C1 segment of cervical spinal cord (tissue), 14 donors: Measurements from ENCODE around the gene FMN2.
"Not testable (repeated sequence)": the region's sequence is repeated elsewhere in the genome, so short reads cannot be mapped to it uniquely, and the experiment has no call there.

Experiments
- DNase-seq, 14 donors: peaks; one replicate each; lab custom pipeline; 2025; lab: John Stamatoyannopoulos, UW

The FMN2 gene

DNA sequence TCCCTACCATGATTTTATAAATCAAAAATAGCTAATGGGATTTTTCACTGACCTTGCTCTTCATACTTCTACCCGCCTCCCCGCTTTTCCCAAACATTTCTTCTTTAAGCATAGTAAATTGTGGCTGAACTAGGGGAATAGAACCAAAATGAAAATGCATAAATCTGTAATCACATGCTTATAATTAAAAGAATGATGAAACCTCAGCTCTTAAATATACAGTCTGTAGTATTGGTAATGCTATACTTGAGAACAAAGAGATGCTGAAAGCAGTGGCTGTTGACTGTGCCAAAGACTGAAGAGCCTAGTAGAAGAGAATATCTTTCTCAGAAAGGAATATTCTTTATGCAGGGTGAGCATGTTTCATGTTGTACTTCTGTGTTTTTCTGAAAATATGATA, 271.1 kb downstream of the FMN2 start:
- DNase-seq: no peak

- DNase-seq: no peak
These were observed 271.6 kb downstream of the FMN2 start for GRCh38 chr1:240363315-240363714.

DNA sequence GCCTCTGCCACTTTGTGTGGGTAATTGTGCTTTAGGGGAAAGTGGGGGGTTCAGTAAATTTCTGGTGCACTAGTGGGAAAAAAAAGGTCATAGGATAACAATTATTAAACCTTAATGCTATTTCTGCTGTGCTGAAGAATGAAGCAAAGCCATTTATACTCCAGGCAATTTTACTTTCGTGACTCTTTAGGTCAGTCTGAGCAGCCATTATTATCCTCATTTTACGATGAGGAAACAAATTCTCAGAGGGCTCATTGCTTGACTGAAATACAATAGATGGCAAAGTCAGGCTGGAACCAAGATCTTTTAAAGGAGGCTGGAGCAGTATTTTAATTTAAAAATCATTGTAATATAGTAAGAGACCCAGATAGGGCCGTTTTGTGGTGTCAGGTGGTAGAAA, 272.2 kb downstream of the FMN2 start:
- DNase-seq: no peak

DNA sequence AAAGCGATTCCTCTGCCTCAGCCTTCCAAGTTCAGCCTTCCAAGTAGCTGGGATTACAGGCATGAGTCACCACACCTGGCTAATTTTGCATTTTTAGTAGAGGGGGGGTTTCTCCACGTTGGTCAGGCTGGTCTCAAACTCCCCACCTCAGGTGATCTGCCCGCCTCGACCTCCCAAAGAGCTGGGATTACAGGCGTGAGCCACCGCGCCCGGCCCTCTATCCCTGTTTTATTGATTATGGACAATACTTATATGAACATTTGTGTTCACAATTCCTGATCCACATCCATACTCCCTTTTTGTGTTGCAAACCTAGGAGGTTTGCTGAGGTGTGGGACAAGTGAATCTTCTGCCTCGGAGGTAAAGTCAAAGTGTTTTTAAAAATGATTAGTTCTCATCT, 275.0 kb downstream of the FMN2 start:
- no peak for DNase-seq

- no peak for DNase-seq
These were observed 293.9 kb downstream of the FMN2 start for GRCh38 chr1:240385551-240385950.

DNA sequence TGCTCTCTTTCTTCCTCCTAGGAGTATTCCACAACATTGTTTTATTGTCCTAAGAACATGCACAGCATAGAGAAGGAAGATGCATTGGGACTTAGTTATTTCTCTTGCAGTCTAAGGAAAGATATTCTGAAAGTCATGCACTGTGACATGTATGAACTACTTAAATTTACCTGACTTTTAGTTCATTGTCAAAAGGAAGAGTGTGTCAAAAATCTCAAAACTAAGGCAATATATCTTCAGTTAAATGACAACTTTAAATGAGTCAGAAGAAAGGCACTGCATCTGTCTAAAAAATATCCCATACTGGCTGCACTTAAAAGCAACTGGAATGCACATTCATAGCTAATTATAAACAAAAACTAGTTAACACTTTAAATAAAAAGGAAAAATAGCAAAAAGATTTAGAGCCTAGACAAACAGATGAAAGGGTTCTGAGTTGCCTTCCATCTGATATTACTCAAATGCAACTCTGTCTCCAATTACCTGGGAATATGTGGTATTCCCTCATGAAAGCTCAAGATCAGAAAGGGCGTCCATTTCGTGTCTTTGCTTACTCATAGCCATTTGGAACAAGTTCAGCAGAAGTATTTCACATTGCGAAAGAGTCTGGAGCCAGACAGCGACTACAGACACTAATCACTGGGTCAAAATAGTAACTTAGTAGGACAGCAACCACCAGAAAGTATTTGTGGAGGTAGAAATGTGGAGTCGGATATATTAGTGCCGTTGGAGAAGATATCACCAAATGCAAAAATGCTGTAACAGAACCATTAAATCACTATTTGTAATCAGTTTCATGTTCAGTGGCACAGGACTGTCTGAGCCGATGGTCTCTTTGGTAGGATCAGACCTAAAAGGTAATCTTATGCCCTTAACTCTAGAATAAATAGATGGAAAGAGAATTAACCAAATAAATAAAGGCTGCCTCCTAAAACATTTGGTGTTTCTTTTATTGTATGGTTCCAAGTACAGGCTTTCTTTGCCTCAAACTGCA, 294.6 kb downstream of the FMN2 start:
- DNase-seq: no peak

- no peak for DNase-seq
These were observed 295.4 kb downstream of the FMN2 start for GRCh38 chr1:240387051-240387450.

GRCh38 chr1:240391660-240392260, 300.1 kb downstream of the FMN2 start:
- no peak for DNase-seq

DNA sequence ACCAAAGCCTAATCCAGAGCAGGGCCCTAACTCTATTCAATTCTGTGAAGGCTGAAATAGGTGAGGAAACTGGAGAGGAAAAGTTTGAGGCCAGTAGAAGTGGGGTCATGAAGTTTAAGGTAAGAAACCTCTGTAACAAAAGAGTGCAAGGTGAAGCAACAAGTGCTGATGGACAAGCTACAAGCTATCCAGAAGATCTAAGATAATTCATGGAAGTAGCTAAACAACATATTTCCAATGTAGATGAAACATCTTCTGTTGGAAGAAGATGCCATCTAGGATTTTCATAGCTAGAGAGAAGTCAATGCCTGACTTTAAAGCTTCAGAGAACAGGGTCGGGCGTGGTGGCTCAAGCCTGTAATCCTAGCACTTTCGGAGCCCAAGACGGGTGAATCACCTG, 302.7 kb downstream of the FMN2 start:
- no peak for DNase-seq

- no peak for DNase-seq
These were observed 303.7 kb downstream of the FMN2 start for GRCh38 chr1:240395336-240395735.

GRCh38 chr1:240399381-240399780, 307.7 kb downstream of the FMN2 start:
- DNase-seq: no peak

GRCh38 chr1:240401731-240402130, 310.0 kb downstream of the FMN2 start:
- DNase-seq: no peak

- no peak for DNase-seq
These were observed 310.6 kb downstream of the FMN2 start for GRCh38 chr1:240402326-240402725.

DNA sequence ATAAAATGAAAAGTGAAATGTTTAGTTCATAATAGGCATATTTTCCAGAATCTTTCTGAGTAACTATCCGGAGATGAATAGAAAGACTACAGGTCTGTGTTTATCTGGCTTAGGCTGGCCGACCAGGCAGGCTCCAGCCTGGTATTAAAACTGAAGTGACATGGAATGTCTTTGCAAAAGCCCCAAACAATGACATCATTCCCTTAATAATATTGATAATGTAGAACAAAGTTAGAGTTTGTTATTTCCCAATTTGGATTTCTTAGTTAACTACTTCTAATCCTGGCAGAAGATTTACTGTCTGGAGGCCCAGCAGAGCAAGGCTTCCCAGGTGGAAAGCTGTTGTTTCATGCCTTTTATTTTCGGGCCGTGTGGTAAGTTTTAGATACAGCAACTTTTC, 312.6 kb downstream of the FMN2 start:
- DNase-seq: no peak

DNA sequence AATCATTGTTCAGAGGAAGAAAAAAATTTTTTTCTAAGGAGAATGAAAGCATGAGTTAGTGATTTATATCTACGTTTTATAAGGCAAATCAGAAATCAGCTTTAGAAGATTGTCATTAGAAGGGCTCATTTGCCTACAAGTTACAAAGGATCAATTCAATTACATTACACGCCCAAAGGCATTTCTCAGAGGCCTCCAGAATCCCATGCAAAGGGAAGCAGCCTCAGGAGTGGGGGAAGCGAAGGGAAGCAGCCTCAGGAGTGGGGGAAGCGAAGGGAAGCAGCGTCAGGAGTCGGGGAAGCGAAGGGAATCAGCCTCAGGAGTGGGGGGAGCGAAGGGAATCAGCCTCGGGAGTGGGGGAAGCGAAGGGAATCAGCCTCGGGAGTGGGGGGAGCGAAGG, 314.1 kb downstream of the FMN2 start:
- no peak for DNase-seq

GRCh38 chr1:240407407-240407806, 315.7 kb downstream of the FMN2 start:
- no peak for DNase-seq

- no peak for DNase-seq
These were observed 317.9 kb downstream of the FMN2 start for GRCh38 chr1:240409615-240410014.

DNA sequence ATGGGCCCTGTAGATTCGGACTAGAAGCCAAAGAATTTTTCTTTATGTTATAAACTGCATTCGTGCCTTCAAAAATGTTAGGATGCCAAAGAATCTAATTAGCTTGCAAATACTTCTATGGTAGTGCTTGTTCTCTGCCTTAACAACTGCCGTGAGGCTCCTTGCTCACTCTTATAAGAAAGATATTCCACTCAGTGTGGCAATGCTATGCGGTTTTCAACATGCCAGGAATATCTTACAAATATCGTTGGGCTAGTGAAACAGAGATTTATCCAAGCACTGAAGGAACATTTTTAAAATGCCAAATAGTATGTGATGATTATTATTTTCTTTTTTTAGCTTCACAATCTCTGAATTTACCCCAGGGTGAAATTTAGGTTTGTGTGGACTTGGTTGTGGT, 322.0 kb downstream of the FMN2 start:
- no peak for DNase-seq

GRCh38 chr1:240414237-240414636, 322.6 kb downstream of the FMN2 start:
- DNase-seq: no peak

DNA sequence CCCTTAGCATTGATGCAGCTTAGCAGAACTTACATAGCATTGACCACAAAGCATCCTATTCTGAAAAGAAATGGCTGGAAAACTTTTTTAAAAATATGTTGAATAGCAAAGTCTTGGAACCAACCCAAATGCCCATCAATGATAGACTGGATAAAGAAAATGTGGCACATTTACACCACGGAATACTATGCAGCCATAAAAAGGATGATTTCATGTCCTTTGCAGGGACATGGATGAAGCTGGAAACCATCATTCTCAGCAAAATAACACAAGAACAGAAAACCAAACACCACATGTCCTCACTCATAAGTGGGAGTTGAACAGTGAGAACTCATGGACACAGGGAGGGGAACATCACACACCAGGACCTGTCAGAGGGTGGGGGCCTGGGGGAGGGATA, 323.3 kb downstream of the FMN2 start:
- DNase-seq: not testable (repeated sequence)

DNA sequence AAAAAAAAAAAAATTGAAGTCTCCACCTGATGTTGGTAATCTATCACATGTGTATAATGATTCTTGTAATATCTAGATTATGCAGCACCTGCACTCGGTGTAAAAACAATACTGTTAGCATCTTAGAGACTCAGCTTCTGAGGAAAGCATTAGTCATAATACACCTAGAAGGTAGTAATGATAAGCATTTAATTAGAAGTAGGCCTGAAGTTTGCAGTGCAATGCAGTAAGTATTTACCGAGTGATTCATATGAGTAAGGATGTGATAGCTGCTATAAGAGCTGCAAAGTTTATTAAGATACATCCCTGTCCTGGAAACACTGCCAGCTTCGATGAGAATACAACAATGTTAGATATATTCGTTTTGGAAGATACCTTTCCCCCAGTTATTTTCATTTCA, 323.8 kb downstream of the FMN2 start:
- no peak for DNase-seq

DNA sequence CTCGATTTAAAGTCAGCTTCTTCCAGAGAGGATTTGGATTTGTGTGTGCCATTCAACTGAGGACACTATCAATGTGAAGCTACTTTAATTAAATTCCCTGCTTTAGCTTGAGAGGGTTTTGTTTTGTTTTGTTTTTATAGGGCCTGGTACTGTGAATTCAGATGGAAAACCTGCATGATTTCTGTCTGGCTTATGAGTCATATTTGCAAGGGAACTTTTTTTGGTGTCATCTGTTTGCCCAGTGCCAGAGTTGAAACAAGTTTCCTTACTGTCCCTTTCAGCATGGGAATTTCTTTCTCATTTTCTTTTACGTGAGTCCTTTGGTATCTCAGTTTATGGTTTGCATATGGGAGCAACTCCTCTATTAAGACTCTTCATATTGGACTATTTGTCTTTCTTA, 325.6 kb downstream of the FMN2 start:
- no peak for DNase-seq

DNA sequence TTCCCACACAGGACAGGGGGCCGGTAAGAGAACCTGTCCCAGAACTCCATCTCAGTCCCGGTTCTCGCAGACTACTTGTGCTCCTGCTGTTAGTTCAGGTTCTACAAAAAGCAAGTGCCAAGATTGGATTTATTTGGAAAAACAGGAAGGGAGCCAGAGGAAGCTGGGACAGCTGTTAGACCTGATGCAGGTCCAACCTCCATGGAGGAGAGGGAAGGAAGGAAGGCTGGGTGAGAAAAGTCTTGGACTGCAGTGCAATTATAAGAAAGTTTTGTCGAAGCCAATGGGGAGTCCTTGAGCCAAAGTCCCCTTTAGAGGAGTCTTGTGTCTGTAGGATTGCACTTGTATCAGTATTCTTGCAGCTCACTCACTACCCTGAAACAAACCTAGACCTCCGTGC, 329.1 kb downstream of the FMN2 start:
- no peak for DNase-seq
